GM19193 (cell line): ENCODE results near the gene MOB4.

Source experiments
- POLR2A ChIP-seq: IDR thresholded peaks from 4 replicates; pipeline ENCODE4 v1.6.1; 2011; ENCODE audit not compliant: insufficient read depth, insufficient read length; ENCODE audit errors: extremely low read depth

Gene MOB4

GRCh38 chr2:197502201-197502600, 13.7 kb upstream of the MOB4 start:
- TF ChIP-seq POLR2A: no peak

- no peak for TF ChIP-seq POLR2A
Observed at GRCh38 chr2:197502685-197503084, 13.2 kb upstream of the MOB4 start.

- no peak for TF ChIP-seq POLR2A
Observed at GRCh38 chr2:197504000-197504399, 11.9 kb upstream of the MOB4 start.

- no peak for TF ChIP-seq POLR2A
Observed at GRCh38 chr2:197504512-197504911, 11.4 kb upstream of the MOB4 start.

- no peak for TF ChIP-seq POLR2A
Observed at GRCh38 chr2:197506658-197507057, 9.2 kb upstream of the MOB4 start.

GRCh38 chr2:197513915-197514314, 2.0 kb upstream of the MOB4 start:
- TF ChIP-seq POLR2A: no peak

- TF ChIP-seq POLR2A: no peak
Observed at GRCh38 chr2:197514754-197515153, 1.1 kb upstream of the MOB4 start.

GRCh38 chr2:197515315-197515738, 539 bp upstream of the MOB4 start:
- no peak for TF ChIP-seq POLR2A

- no peak for TF ChIP-seq POLR2A
Observed at GRCh38 chr2:197516393-197516761, 511 bp downstream of the MOB4 start.

GRCh38 chr2:197517150-197517549, 1.3 kb downstream of the MOB4 start:
- no peak for TF ChIP-seq POLR2A

GRCh38 chr2:197538412-197538811, 22.5 kb downstream of the MOB4 start:
- no peak for TF ChIP-seq POLR2A

GRCh38 chr2:197539734-197540133, 23.9 kb downstream of the MOB4 start:
- no peak for TF ChIP-seq POLR2A

GRCh38 chr2:197543206-197543605, 27.3 kb downstream of the MOB4 start:
- no peak for TF ChIP-seq POLR2A

GRCh38 chr2:197547163-197547900, 31.5 kb downstream of the MOB4 start:
- TF ChIP-seq POLR2A: no peak

GRCh38 chr2:197548582-197548981, 32.7 kb downstream of the MOB4 start:
- no peak for TF ChIP-seq POLR2A

GRCh38 chr2:197555467-197555866, 39.6 kb downstream of the MOB4 start:
- no peak for TF ChIP-seq POLR2A

- TF ChIP-seq POLR2A: no peak
Observed at GRCh38 chr2:197556456-197556855, 40.6 kb downstream of the MOB4 start.
